PFSK-1 (cell line): ENCODE results near the gene NLK.

ENCODE experiments used
- FOXP2 ChIP-seq: optimal IDR thresholded peaks from 2 replicates; pipeline ENCODE3; 2011; ENCODE audit warnings: borderline replicate concordance, control low read depth, inconsistent platforms; ENCODE audit not compliant: insufficient read depth; ENCODE audit errors: extremely low read length, extremely low read depth
- POLR2AphosphoS5 ChIP-seq: IDR thresholded peaks from 2 replicates; pipeline ENCODE4 v1.6.1; 2012; ENCODE audit warnings: low read depth, mild to moderate bottlenecking, control low read depth, low read length, moderate library complexity
- REST ChIP-seq, 2 experiments: IDR thresholded peaks; 2 replicates each; pipeline versions ENCODE4 v1.6.1 to v1.8.0; 2011 to 2012; ENCODE audit warnings: low read depth in 2 of 2, low read length in 2 of 2, control low read depth in 1 of 2, inconsistent platforms in 1 of 2, mild to moderate bottlenecking in 1 of 2, moderate library complexity in 1 of 2; ENCODE audit not compliant: insufficient read depth in 1 of 2
- SIN3A ChIP-seq: IDR thresholded peaks from 2 replicates; pipeline ENCODE4 v1.6.1; 2012; ENCODE audit warnings: mild to moderate bottlenecking, low read length, moderate library complexity, borderline replicate concordance; ENCODE audit not compliant: insufficient read depth
- TAF1 ChIP-seq: IDR thresholded peaks from 2 replicates; pipeline ENCODE4 v1.6.1; 2012; ENCODE audit warnings: low read length, control low read depth, borderline replicate concordance; ENCODE audit not compliant: insufficient read depth

The NLK gene

GRCh38 chr17:28081467-28081866 lies 39.0 kb downstream of the NLK start:
- TF ChIP-seq REST (IDR thresholded peaks at IDR 0.05; ENCODE audit: insufficient read depth in 1 of 2, low read depth in 2 of 2, low read length in 2 of 2) (no peak), POLR2AphosphoS5 (no peak), FOXP2 (no peak)

GRCh38 chr17:28085766-28086165 lies 43.3 kb downstream of the NLK start:
- no peak for TF ChIP-seq FOXP2
- TF ChIP-seq REST (IDR thresholded peaks at IDR 0.05; ENCODE audit: insufficient read depth in 1 of 2, low read depth in 2 of 2, low read length in 2 of 2): no peak
- no peak for TF ChIP-seq POLR2AphosphoS5
- no peak for TF ChIP-seq TAF1
- no peak for TF ChIP-seq SIN3A

GRCh38 chr17:28086519-28086918 lies 44.0 kb downstream of the NLK start:
- no peak for TF ChIP-seq FOXP2
- TF ChIP-seq POLR2AphosphoS5: no peak
- no peak for TF ChIP-seq SIN3A
- no peak for TF ChIP-seq REST (IDR thresholded peaks at IDR 0.05; ENCODE audit: insufficient read depth in 1 of 2, low read depth in 2 of 2, low read length in 2 of 2)
- TF ChIP-seq TAF1: no peak

GRCh38 chr17:28087743-28088142 lies 45.3 kb downstream of the NLK start:
- TF ChIP-seq TAF1: no peak

- TF ChIP-seq SIN3A (no peak), TAF1 (no peak), FOXP2 (no peak), POLR2AphosphoS5 (no peak), REST (IDR thresholded peaks at IDR 0.05; ENCODE audit: insufficient read depth in 1 of 2, low read depth in 2 of 2, low read length in 2 of 2) (no peak)
These were observed 48.1 kb downstream of the NLK start for GRCh38 chr17:28090551-28090950.

- TF ChIP-seq REST (IDR thresholded peaks at IDR 0.05; ENCODE audit: insufficient read depth in 1 of 2, low read depth in 2 of 2, low read length in 2 of 2): no peak
- TF ChIP-seq TAF1: no peak
- no peak for TF ChIP-seq FOXP2
- TF ChIP-seq POLR2AphosphoS5: no peak
- TF ChIP-seq SIN3A: no peak
These were observed 49.6 kb downstream of the NLK start for GRCh38 chr17:28092088-28092487.
